HG02885 (cell line): Measurements from ENCODE around the gene EZR.

Experiments
- ATAC-seq: cut with Tn5 transposase; IDR thresholded peaks from one replicate; pipeline ENCODE4 v1.9.1; 2021; ENCODE audit warnings: mild to moderate bottlenecking; ENCODE audit not compliant: unreplicated experiment, poor library complexity

Gene EZR

GRCh38 chr6:158819213-158819976 lies at the start of gene EZR:
EZR (minus strand) TSS chr6:158819368; CDS start chr6:158818093, 1,275 bp downstream.
- peak; percentile 65 for ATAC-seq

- no peak for ATAC-seq
These were observed 48.9 kb upstream of the EZR start for GRCh38 chr6:158868122-158868480.

GRCh38 chr6:158867381-158868121 lies 48.4 kb upstream of the EZR start:
- ATAC-seq, result no peak

- no peak for ATAC-seq
These were observed 46.6 kb upstream of the EZR start for GRCh38 chr6:158865769-158866168.

GRCh38 chr6:158863646-158864045 lies 44.5 kb upstream of the EZR start:
- ATAC-seq, result no peak

- ATAC-seq, result no peak
These were observed 42.7 kb upstream of the EZR start for GRCh38 chr6:158861686-158862381.

GRCh38 chr6:158860279-158860865 lies 41.2 kb upstream of the EZR start:
- ATAC-seq, result no peak

- ATAC-seq, result no peak
These were observed 37.1 kb upstream of the EZR start for GRCh38 chr6:158856261-158856660.

- no peak for ATAC-seq
These were observed 35.3 kb upstream of the EZR start for GRCh38 chr6:158854214-158855101.

GRCh38 chr6:158853880-158854213 lies 34.7 kb upstream of the EZR start:
- no peak for ATAC-seq

- peak; percentile 94 for ATAC-seq
These were observed 34.1 kb upstream of the EZR start for GRCh38 chr6:158853072-158853879.

- ATAC-seq, result no peak
These were observed 33.3 kb upstream of the EZR start for GRCh38 chr6:158852312-158853071.

- ATAC-seq, result no peak
These were observed 31.6 kb upstream of the EZR start for GRCh38 chr6:158850807-158851115.

GRCh38 chr6:158849899-158850806 lies 31.0 kb upstream of the EZR start:
- no peak for ATAC-seq

- no peak for ATAC-seq
These were observed 29.3 kb upstream of the EZR start for GRCh38 chr6:158848490-158848895.

- no peak for ATAC-seq
These were observed 28.6 kb upstream of the EZR start for GRCh38 chr6:158847786-158848185.

- ATAC-seq, result no peak
These were observed 27.9 kb upstream of the EZR start for GRCh38 chr6:158847012-158847529.
